OCI-LY7 (cell line): Measurements from ENCODE around the gene GAS7. TPM values are rescaled to one million over a fixed set of nuclear protein-coding genes. Genes with fewer than 3 reads are reported as not detected.

Experiments
- BruUV-seq: library from RNA; stranded (reverse); fragments of 400-500 nt; replicated peaks from 2 replicates; lab custom pipeline; 2021; lab: Mats Ljungman, UMichigan
- CTCF ChIA-PET: fragments of 300-600 bp; sonication (Branson Sonifier 250); formaldehyde crosslinking; loops from one replicate; lab custom pipeline; 2022; ENCODE audit warnings: antibody characterized with exemption; ENCODE audit not compliant: unreplicated experiment; lab: Charles Lee
- POLR2A ChIA-PET: fragments of 300-600 bp; sonication (Branson Sonifier 250); formaldehyde crosslinking; loops from one replicate; lab custom pipeline; 2022; ENCODE audit warnings: antibody characterized with exemption; lab: Charles Lee
- DNase-seq: peaks from one replicate; pipeline ENCODE4 v3.0.0-alpha.2; 2015; ENCODE audit warnings: low spot score
- H2AFZ ChIP-seq: fragments of 200-600 bp; sonication (generic), shearing (Covaris generic); 2 replicates; pipeline ENCODE4 v1.6.1; 2014; ENCODE audit warnings: mild to moderate bottlenecking, antibody characterized with exemption, low read length, moderate library complexity
- H3K27ac ChIP-seq: fragments of 200-600 bp; sonication (generic); 2 replicates; pipeline ENCODE4 v1.5.1; 2014; ENCODE audit warnings: mixed run types, low read depth, mild to moderate bottlenecking, moderate library complexity, low read length, inconsistent platforms; ENCODE audit not compliant: poor library complexity, severe bottlenecking
- H3K36me3 ChIP-seq: fragments of 200-600 bp; sonication (generic); 2 replicates; pipeline ENCODE4 v1.6.1; 2014; ENCODE audit warnings: mild to moderate bottlenecking, antibody characterized with exemption, low read length, moderate library complexity, mixed read lengths; ENCODE audit not compliant: insufficient read depth
- H3K4me1 ChIP-seq: fragments of 200-600 bp; sonication (generic); 2 replicates; pipeline ENCODE4 v1.5.1; 2014; ENCODE audit warnings: mild to moderate bottlenecking, low read length; ENCODE audit not compliant: insufficient read depth, poor library complexity, severe bottlenecking
- H3K4me2 ChIP-seq: fragments of 200-600 bp; sonication (generic); 2 replicates; pipeline ENCODE4 v1.6.1; 2014; ENCODE audit warnings: mild to moderate bottlenecking, low read length
- H3K4me3 ChIP-seq: fragments of 200-600 bp; sonication (generic); 2 replicates; pipeline ENCODE4 v1.5.1; 2014; ENCODE audit warnings: mild to moderate bottlenecking, low read depth, low read length; ENCODE audit not compliant: poor library complexity, severe bottlenecking
- H3K79me2 ChIP-seq: fragments of 200-600 bp; sonication (generic); 2 replicates; pipeline ENCODE4 v1.6.1; 2016; ENCODE audit warnings: low read depth, mild to moderate bottlenecking, low read length, moderate library complexity, mixed read lengths; ENCODE audit not compliant: insufficient read depth
- H3K9me2 ChIP-seq: fragments of 200-600 bp; sonication (generic); 2 replicates; pipeline ENCODE4 v1.6.1; 2016; ENCODE audit warnings: mild to moderate bottlenecking, low read length, mixed read lengths; ENCODE audit not compliant: insufficient read depth
- H3K9me3 ChIP-seq: fragments of 200-600 bp; sonication (generic); 2 replicates; pipeline ENCODE4 v1.6.1; 2014; ENCODE audit warnings: mild to moderate bottlenecking, mixed run types, low read length, mixed read lengths
- H4K20me1 ChIP-seq: fragments of 200-600 bp; sonication (generic); 2 replicates; pipeline ENCODE4 v1.6.1; 2014; ENCODE audit warnings: mild to moderate bottlenecking, antibody characterized with exemption, low read length, moderate library complexity, mixed read lengths; ENCODE audit not compliant: insufficient read depth
- EZH2phosphoT487 ChIP-seq: fragments of 200-600 bp; sonication (generic); IDR thresholded peaks from 2 replicates; pipeline ENCODE4 v1.6.1; 2018; ENCODE audit warnings: low read depth, borderline replicate concordance, mild to moderate bottlenecking, mixed run types, antibody characterized with exemption, low read length, moderate library complexity, mixed read lengths
- intact Hi-C: fragments of 100-400 bp; cut with micrococcal nuclease; formaldehyde crosslinking; loops from one replicate; pipeline ENCODE4 v1.10.0; 2022; ENCODE audit not compliant: unreplicated experiment
- total RNA-seq, 2 experiments: library from RNA; depleted of rRNA in 1 of 2; stranded (reverse); fragments of >200 nt in 1 of 2; shearing (Covaris generic) in 1 of 2; gene quantifications; 2 replicates each; pipeline ENCODE4 v1.2.3, GENCODE V29; 2014 to 2022
- TF ChIP-seq, protein P1 (sequence below): fragments of 200-600 bp; sonication (generic); conservative IDR thresholded peaks from 2 replicates; pipeline ENCODE4 v1.5.1; 2014; ENCODE audit warnings: mild to moderate bottlenecking, antibody characterized with exemption, low read length, moderate library complexity, mixed read lengths

The GAS7 gene
- total RNA-seq, 2 experiments from 2014 or later = 1.5 TPM; not detected in 1

DNA sequence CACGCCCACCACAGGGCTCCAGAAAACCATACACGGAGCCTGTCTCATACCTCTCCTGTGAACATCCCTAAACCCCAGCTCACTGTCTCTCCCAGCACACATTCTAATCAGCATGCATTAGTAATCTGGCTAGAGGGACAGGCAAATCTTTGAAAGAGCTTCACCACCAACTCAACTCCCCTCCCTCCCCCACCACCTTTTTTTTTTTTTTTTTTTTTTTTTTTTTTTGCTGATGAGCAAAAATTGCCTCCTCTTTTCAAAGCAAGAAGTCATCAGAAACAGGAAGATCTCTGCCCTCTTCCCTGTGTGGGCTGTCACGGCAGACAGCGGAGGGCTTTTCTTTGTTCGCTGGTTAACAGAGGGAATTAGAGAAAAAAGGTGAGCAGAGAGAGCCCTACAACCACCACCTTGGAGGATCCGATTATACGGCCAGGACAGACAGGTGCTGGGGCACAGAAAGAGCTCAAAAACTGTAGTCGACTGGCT, 19.9 kb downstream of the GAS7 start:
- H2AFZ ChIP-seq = no peak overlapping the region
- TF ChIP-seq, protein P1, sequence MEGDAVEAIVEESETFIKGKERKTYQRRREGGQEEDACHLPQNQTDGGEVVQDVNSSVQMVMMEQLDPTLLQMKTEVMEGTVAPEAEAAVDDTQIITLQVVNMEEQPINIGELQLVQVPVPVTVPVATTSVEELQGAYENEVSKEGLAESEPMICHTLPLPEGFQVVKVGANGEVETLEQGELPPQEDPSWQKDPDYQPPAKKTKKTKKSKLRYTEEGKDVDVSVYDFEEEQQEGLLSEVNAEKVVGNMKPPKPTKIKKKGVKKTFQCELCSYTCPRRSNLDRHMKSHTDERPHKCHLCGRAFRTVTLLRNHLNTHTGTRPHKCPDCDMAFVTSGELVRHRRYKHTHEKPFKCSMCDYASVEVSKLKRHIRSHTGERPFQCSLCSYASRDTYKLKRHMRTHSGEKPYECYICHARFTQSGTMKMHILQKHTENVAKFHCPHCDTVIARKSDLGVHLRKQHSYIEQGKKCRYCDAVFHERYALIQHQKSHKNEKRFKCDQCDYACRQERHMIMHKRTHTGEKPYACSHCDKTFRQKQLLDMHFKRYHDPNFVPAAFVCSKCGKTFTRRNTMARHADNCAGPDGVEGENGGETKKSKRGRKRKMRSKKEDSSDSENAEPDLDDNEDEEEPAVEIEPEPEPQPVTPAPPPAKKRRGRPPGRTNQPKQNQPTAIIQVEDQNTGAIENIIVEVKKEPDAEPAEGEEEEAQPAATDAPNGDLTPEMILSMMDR = no peak
- H3K9me3 ChIP-seq = no peaks in the 10 kb centered on the region
- no TSS peak for BruUV-seq
- H3K27ac ChIP-seq = no peak overlapping the region
- no peaks in the 10 kb centered on the region for H3K4me1 ChIP-seq
- H3K9me2 ChIP-seq = no peaks in the 10 kb centered on the region
- H3K79me2 ChIP-seq = no peaks in the 10 kb centered on the region
- no peak overlapping the region for H3K4me2 ChIP-seq
- intact Hi-C loops = no loop called here
- no peaks in the 10 kb centered on the region for H3K36me3 ChIP-seq
- no peak overlapping the region for H3K4me3 ChIP-seq
- ChIA-PET POLR2A (interaction anchor here (0.5 kb wide), 1 partner anchor 815 kb away, joined by 3 read pairs; no protein-coding TSS in a partner anchor), CTCF (no interaction called here)
- DNase-seq = no peak
- H4K20me1 ChIP-seq = no peaks in the 10 kb centered on the region

DNA sequence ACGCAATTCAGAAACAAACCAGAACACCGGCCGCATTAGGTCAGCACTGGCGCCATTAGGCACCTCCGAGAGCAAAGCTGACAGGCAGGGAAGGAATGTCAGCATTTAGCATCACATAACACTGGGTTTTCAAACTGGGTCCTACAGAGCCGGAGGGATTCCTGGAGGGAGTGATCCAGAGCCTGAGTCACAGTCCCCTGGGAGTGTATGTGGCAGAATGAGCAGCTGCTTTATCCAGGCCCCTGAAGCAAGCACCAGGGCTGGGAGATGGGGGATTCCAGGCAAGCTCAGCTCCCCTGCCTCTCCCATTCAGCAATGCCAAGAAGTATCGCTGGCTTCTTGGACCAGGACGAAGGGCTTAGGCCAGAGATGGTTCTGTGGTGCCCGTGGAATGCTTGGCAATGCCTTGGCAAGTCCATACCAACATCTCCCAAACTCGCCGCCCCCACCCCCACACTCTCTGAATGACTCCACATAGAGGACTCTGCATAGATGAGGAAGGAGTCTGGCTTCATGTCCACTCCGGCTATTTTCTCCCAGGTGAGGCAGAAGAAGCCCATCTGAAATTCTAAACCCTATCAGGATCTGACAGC, 20.4 kb downstream of the GAS7 start:
- Histone ChIP-seq H2AFZ (no peak overlapping the region), H3K27ac (no peak overlapping the region), H3K4me1 (no peaks in the 10 kb centered on the region), H3K4me2 (no peak overlapping the region), H3K4me3 (no peak overlapping the region), H4K20me1 (no peaks in the 10 kb centered on the region), H3K36me3 (no peaks in the 10 kb centered on the region), H3K79me2 (no peaks in the 10 kb centered on the region), H3K9me2 (no peaks in the 10 kb centered on the region), H3K9me3 (no peaks in the 10 kb centered on the region)
- DNase-seq = no peak
- intact Hi-C loops = no loop called here
- CTCF ChIA-PET = no interaction called here
- POLR2A ChIA-PET = no interaction called here
- TF ChIP-seq EZH2phosphoT487 = no peak
- TF ChIP-seq, protein P1 = no peak
- BruUV-seq = no TSS peak

DNA sequence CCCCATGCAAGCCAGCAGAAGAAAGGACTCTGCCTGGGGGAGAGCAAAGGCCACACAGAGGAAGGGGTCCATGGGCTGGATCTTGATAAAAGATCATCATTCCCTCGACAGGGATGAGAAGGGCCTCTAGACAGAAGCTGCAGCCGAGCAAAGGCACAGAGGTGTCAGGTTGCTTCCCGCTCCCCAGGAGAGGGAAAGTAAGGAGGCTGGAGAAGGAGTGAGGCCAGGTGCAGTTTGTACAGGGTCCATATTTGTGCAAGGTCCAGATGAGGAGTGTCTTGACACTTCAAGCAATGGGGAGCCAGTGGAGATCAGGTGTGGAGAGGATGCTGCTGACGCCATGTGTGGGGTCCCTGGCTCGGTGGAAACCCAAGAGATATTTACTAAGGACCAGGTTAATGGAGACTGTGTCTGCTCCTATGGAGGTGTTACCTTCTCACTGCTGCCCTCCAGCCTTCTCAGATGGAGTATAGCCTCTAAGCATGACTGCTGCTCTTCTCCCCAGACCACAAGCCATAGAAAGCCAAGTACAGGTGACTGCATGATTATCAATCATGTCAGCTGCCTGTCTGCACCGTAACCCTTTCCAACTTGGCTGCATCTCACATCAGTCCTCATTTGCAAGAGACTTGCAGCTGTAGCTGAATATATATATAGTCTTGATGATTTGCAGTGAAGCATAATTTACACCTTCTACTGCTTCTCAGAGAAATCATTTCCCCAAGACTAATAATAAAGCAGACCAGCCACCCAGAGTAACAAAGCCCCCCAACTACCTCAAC, 21.1 kb downstream of the GAS7 start:
- H3K36me3 ChIP-seq = no peaks in the 10 kb centered on the region
- H3K4me3 ChIP-seq = no peak overlapping the region
- intact Hi-C loops = no loop called here
- POLR2A ChIA-PET = no interaction called here
- H3K4me2 ChIP-seq = no peak overlapping the region
- H4K20me1 ChIP-seq = no peaks in the 10 kb centered on the region
- DNase-seq = no peak
- no peaks in the 10 kb centered on the region for H3K9me3 ChIP-seq
- no peaks in the 10 kb centered on the region for H3K9me2 ChIP-seq
- no peaks in the 10 kb centered on the region for H3K4me1 ChIP-seq
- no peak for TF ChIP-seq EZH2phosphoT487
- TF ChIP-seq, protein P1 = no peak
- CTCF ChIA-PET = no interaction called here
- no peak overlapping the region for H2AFZ ChIP-seq
- no peaks in the 10 kb centered on the region for H3K79me2 ChIP-seq
- no TSS peak for BruUV-seq
- H3K27ac ChIP-seq = no peak overlapping the region
